GM18511 (cell line): ENCODE data around the gene SOWAHA.

ENCODE experiments used
- ATAC-seq: cut with Tn5 transposase; IDR thresholded peaks from one replicate; pipeline ENCODE4 v1.9.1; 2021; ENCODE audit warnings: mild to moderate bottlenecking, moderate library complexity; ENCODE audit not compliant: unreplicated experiment

Gene SOWAHA

GRCh38 chr5:132812781-132813598 lies at the start of gene SOWAHA:
SOWAHA (plus strand) TSS chr5:132813302; CDS start chr5:132813622, 320 bp downstream.
- ATAC-seq, result no peak

- ATAC-seq, result no peak
Measured at GRCh38 chr5:132764051-132764450, 49.1 kb upstream of the SOWAHA start.

- no peak for ATAC-seq
Measured at GRCh38 chr5:132764671-132765238, 48.3 kb upstream of the SOWAHA start.

- ATAC-seq, result no peak
Measured at GRCh38 chr5:132765311-132766019, 47.6 kb upstream of the SOWAHA start.

GRCh38 chr5:132766020-132766805 lies 46.9 kb upstream of the SOWAHA start:
- no peak for ATAC-seq

GRCh38 chr5:132766806-132767055 lies 46.4 kb upstream of the SOWAHA start:
- ATAC-seq, result no peak

- ATAC-seq, result no peak
Measured at GRCh38 chr5:132767150-132767549, 46.0 kb upstream of the SOWAHA start.

- ATAC-seq, result no peak
Measured at GRCh38 chr5:132768485-132768868, 44.6 kb upstream of the SOWAHA start.

GRCh38 chr5:132770476-132771159 lies 42.5 kb upstream of the SOWAHA start:
- no peak for ATAC-seq

GRCh38 chr5:132771503-132771998 lies 41.6 kb upstream of the SOWAHA start:
- no peak for ATAC-seq

GRCh38 chr5:132772291-132773070 lies 40.6 kb upstream of the SOWAHA start:
- ATAC-seq, result no peak

- ATAC-seq, result no peak
Measured at GRCh38 chr5:132773114-132773513, 40.0 kb upstream of the SOWAHA start.

- no peak for ATAC-seq
Measured at GRCh38 chr5:132773601-132774355, 39.3 kb upstream of the SOWAHA start.

- no peak for ATAC-seq
Measured at GRCh38 chr5:132774406-132774805, 38.7 kb upstream of the SOWAHA start.

GRCh38 chr5:132774896-132775295 lies 38.2 kb upstream of the SOWAHA start:
- ATAC-seq, result no peak

GRCh38 chr5:132775476-132775961 lies 37.6 kb upstream of the SOWAHA start:
- ATAC-seq, result no peak

- ATAC-seq, result no peak
Measured at GRCh38 chr5:132776131-132776937, 36.8 kb upstream of the SOWAHA start.

GRCh38 chr5:132776938-132777208 lies 36.2 kb upstream of the SOWAHA start:
- no peak for ATAC-seq
